Bladder microvascular endothelial cell (primary cell): ENCODE results near the gene LRRIQ3. TPM values are rescaled to one million over a fixed set of nuclear protein-coding genes. Genes with fewer than 3 reads are reported as not detected.

Experiments used
- total RNA-seq: library from RNA; depleted of rRNA; stranded (reverse); fragments of >200 nt; gene quantifications from 2 replicates; pipeline ENCODE4 v1.2.3, GENCODE V29; 2014

The LRRIQ3 gene, protein sequence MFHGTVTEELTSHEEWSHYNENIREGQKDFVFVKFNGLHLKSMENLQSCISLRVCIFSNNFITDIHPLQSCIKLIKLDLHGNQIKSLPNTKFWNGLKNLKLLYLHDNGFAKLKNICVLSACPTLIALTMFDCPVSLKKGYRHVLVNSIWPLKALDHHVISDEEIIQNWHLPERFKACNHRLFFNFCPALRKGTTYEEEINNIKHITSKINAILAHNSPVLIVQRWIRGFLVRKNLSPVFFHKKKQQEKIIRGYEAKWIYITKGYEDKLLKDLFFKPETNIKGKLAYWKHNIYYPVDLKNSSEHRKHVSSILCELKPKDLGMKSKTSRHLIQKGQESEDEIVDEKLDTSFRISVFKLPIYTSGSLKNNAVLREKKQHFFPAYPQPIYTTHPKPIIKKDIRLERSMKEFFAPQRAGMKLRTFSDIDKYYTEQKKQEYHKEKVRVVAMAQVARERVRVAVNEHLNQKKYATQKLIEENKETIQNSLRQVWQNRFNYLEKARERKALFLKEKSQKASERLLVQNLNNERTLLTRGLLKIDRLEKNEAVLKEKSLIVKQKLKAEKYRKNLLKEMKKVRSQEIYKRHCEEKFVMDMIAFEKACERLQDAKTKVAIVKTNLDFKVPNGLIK
- total RNA-seq: 0.16 and 0.38 TPM in 2 replicates

DNA sequence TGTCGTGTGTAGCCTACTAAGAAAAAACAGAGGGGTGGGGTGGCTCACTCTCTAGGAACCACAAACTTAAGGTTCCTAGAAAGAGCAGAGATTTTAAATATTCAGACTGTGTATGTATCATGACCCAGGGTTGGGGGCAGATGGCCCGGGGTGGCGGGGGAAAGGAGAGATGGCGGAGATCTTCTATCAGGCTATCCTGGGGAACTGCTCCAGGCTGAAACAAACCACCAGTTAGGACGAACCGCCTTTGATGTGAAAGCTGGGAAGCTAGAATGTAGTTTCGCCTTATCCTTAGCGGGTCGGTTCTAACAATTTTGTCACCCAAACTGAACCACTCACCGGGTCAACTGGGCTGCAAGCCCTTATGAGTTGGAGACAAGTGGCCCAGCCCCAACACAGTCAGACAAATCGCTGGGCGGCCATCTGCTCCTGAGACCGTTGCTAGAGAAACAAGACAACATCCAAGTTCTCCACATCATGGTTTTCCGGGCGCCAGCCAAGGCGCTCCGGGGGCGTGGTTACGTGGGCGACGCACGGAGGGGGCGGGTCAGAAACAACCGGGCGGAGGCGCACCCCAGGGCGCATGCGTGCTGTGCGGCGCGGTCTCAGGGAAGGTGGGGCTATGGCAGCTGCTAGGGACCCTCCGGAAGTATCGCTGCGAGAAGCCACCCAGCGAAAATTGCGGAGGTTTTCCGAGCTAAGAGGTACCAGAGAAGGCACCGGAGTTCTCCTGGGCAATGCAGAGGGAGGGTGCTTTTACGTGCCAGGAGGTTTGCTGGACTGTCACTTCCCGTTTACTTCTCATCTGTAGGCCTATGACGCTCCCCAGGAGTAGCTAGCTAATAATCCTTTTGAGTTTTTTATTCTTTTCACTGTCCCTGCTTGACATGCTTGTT lies at the start of gene LRRIQ3, which contains the start of gene FPGT:
Gene LRRIQ3, minus strand, starts transcription at position 520 of the 896 bp plus-strand sequence. CDS start 14,492 bp downstream, outside the sequence.
Gene FPGT, plus strand, starts transcription at position 586 of the 896 bp plus-strand sequence. Its CDS starts 37 bp downstream, at position 623.

DNA sequence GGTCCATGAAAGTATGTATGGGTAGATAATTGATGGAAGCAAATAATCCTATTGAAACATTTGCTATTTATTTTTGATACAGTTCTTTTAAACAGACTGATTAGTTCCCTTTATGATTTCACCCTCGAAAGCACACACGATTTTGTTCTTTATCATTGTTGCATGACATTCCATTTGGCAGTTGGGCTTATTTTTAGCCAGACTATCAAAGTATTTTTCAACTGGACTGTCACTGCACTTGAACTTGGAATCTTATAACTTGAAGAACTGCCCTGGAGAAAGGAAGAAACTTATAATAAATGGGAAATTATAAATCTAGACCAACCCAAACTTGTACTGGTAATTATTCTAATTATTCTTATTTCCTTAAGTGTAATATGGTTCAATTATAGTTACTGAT lies 37.2 kb upstream of the LRRIQ3 start, which contains the start of gene TNNI3K:
Gene TNNI3K, plus strand, starts transcription at position 235 of the 400 bp plus-strand sequence. Its CDS starts 65 bp downstream, at position 300.

Other genes with a start within 250 kb of the LRRIQ3 start
- gene FPGT, start 66 bp upstream of the LRRIQ3 start, total RNA-seq: 7.6 and 13.5 TPM in 2 replicates
- gene TNNI3K, start 37.2 kb upstream of the LRRIQ3 start, total RNA-seq: not detected in 2 replicates